ENCODE measurements around the gene KIF4B.

GRCh38 chr5:155057626-155058025 lies 44.1 kb downstream of the KIF4B start:
- TF ChIP-seq CTCF (conservative IDR thresholded peaks at IDR 0.05; ENCODE audit: low read length): no peak
- no peak for TF ChIP-seq EZH2phosphoT487 (IDR thresholded peaks at IDR 0.05; ENCODE audit: borderline replicate concordance)

Data from Loucy (cell line).